ENCODE measurements around the gene CD44. TPM values are rescaled to one million over a fixed set of nuclear protein-coding genes. Genes with fewer than 3 reads are reported as not detected.
A peak's percentile ranks its signal among the peaks of the same experiment; 100 is the strongest.

The CD44 gene
- total and polyA plus RNA-seq, 4 experiments from 2014 or later: 390 to 809 (median 681) TPM

- Mint-ChIP-seq H3K4me1 (peaks cover 33 to 58% (median 44%) of the 10 kb centered on the region in 4 donors), H3K27ac (peak overlapping the region; percentile 61 to 99 (median 98)), H3K27me3 (no peaks in the 10 kb centered on the region), H3K9me3 (peaks cover 0 to 16% (median 10%) of the 10 kb centered on the region in 8 donors), H3K4me3 (peak overlapping the region in 3 of 8 donors; percentile 8 to 38 (median 20)), H3K36me3 (peaks cover 0 to 2% of the 10 kb centered on the region in 2 donors)
- POLR2A ChIA-PET (ENCODE audit: partially characterized antibody): interaction anchor here (0.8 kb wide), 1 partner anchor 9 kb away, joined by 3 read pairs; no protein-coding TSS in a partner anchor
- Histone ChIP-seq H3K9me3 (ENCODE audit: control insufficient read depth in 1 of 2, low read length in 2 of 2) (no peaks in the 10 kb centered on the region), H3K4me1 (ENCODE audit: insufficient read depth, low read length) (peaks cover 53% of the 10 kb centered on the region), H3K4me3 (ENCODE audit: low read length in 2 of 2) (no peak overlapping the region), H3K36me3 (ENCODE audit: insufficient read depth, low read length) (no peaks in the 10 kb centered on the region), H3K27ac (ENCODE audit: low read depth, low read length) (peak overlapping the region; percentile 47), H3K27me3 (ENCODE audit: insufficient read depth, low read length) (no peaks in the 10 kb centered on the region)
- no peak for DNase-seq
- CTCF ChIA-PET (ENCODE audit: partially characterized antibody): interaction anchor here (1.1 kb wide), 2 partner anchors 8 to 57 kb away, joined by 3 read pairs; no protein-coding TSS in a partner anchor
- intact Hi-C loops (cut with micrococcal nuclease): no loop called here
These were observed 109.8 kb downstream of the CD44 start for GRCh38 chr11:35248558-35249323.

GRCh38 chr11:35250192-35250591 lies 111.2 kb downstream of the CD44 start:
- Mint-ChIP-seq H3K9me3 (peaks cover 0 to 16% (median 10%) of the 10 kb centered on the region in 8 donors), H3K36me3 (peaks cover 0 to 2% of the 10 kb centered on the region in 2 donors), H3K4me1 (peaks cover 26 to 45% (median 34%) of the 10 kb centered on the region in 4 donors), H3K4me3 (no peak overlapping the region), H3K27me3 (no peaks in the 10 kb centered on the region), H3K27ac (peak overlapping the region in 3 of 7 donors; percentile 52 to 73 (median 70))
- Histone ChIP-seq H3K4me3 (ENCODE audit: low read length in 2 of 2) (no peak overlapping the region), H3K36me3 (ENCODE audit: insufficient read depth, low read length) (no peaks in the 10 kb centered on the region), H3K9me3 (ENCODE audit: control insufficient read depth in 1 of 2, low read length in 2 of 2) (no peaks in the 10 kb centered on the region), H3K27ac (ENCODE audit: low read depth, low read length) (no peak overlapping the region), H3K27me3 (ENCODE audit: insufficient read depth, low read length) (no peaks in the 10 kb centered on the region), H3K4me1 (ENCODE audit: insufficient read depth, low read length) (peaks cover 38% of the 10 kb centered on the region)
- CTCF ChIA-PET (ENCODE audit: partially characterized antibody): interaction anchor here (1.2 kb wide), 1 partner anchor 55 kb away, joined by 4 read pairs; no protein-coding TSS in a partner anchor
- DNase-seq: no peak
- intact Hi-C loops (cut with micrococcal nuclease): no loop called here
- POLR2A ChIA-PET (ENCODE audit: partially characterized antibody): interaction anchor here (1.1 kb wide), 1 partner anchor 8 kb away, joined by 4 read pairs; no protein-coding TSS in a partner anchor

GRCh38 chr11:35250621-35251020 lies 111.7 kb downstream of the CD44 start:
- CTCF ChIA-PET (ENCODE audit: partially characterized antibody): interaction anchor here (1.2 kb wide), 1 partner anchor 55 kb away, joined by 4 read pairs; no protein-coding TSS in a partner anchor
- Histone ChIP-seq H3K36me3 (ENCODE audit: insufficient read depth, low read length) (no peaks in the 10 kb centered on the region), H3K4me1 (ENCODE audit: insufficient read depth, low read length) (peaks cover 36% of the 10 kb centered on the region), H3K27ac (ENCODE audit: low read depth, low read length) (no peak overlapping the region), H3K4me3 (ENCODE audit: low read length in 2 of 2) (no peak overlapping the region), H3K9me3 (ENCODE audit: control insufficient read depth in 1 of 2, low read length in 2 of 2) (no peaks in the 10 kb centered on the region), H3K27me3 (ENCODE audit: insufficient read depth, low read length) (no peaks in the 10 kb centered on the region)
- intact Hi-C loops (cut with micrococcal nuclease): no loop called here
- peaks cover 0 to 16% (median 10%) of the 10 kb centered on the region in 8 donors for H3K9me3 Mint-ChIP-seq
- no peak overlapping the region for H3K4me3 Mint-ChIP-seq
- peak overlapping the region in 3 of 7 donors; percentile 52 to 73 (median 70) for H3K27ac Mint-ChIP-seq
- DNase-seq: no peak
- POLR2A ChIA-PET (ENCODE audit: partially characterized antibody): interaction anchor here (1.0 to 1.1 kb wide), 2 partner anchors 9 to 10 kb away, joined by 3 to 4 read pairs; no protein-coding TSS in a partner anchor
- H3K27me3 Mint-ChIP-seq: no peaks in the 10 kb centered on the region
- H3K4me1 Mint-ChIP-seq: peaks cover 23 to 45% (median 32%) of the 10 kb centered on the region in 4 donors
- H3K36me3 Mint-ChIP-seq: peaks cover 0 to 2% of the 10 kb centered on the region in 2 donors

GRCh38 chr11:35253237-35253636 lies 114.3 kb downstream of the CD44 start:
- ChIA-PET CTCF (ENCODE audit: partially characterized antibody) (interaction anchor here (1.0 kb wide), 1 partner anchor 52 kb away, joined by 3 read pairs; no protein-coding TSS in a partner anchor), POLR2A (ENCODE audit: partially characterized antibody) (interaction anchor here (1.0 kb wide), 1 partner anchor 20 kb away, joined by 3 read pairs; no protein-coding TSS in a partner anchor)
- Mint-ChIP-seq H3K27ac (peak overlapping the region in 1 of 7 donors; percentile 22), H3K36me3 (no peaks in the 10 kb centered on the region), H3K4me3 (no peak overlapping the region), H3K27me3 (no peaks in the 10 kb centered on the region), H3K9me3 (peaks cover 0 to 10% (median 8%) of the 10 kb centered on the region in 8 donors), H3K4me1 (peaks cover 20 to 44% (median 29%) of the 10 kb centered on the region in 4 donors)
- Histone ChIP-seq H3K36me3 (ENCODE audit: insufficient read depth, low read length) (no peaks in the 10 kb centered on the region), H3K4me3 (ENCODE audit: low read length in 2 of 2) (no peak overlapping the region), H3K4me1 (ENCODE audit: insufficient read depth, low read length) (peaks cover 36% of the 10 kb centered on the region), H3K27me3 (ENCODE audit: insufficient read depth, low read length) (no peaks in the 10 kb centered on the region), H3K27ac (ENCODE audit: low read depth, low read length) (no peak overlapping the region), H3K9me3 (ENCODE audit: control insufficient read depth in 1 of 2, low read length in 2 of 2) (no peaks in the 10 kb centered on the region)
- intact Hi-C loops (cut with micrococcal nuclease): no loop called here
- no peak for DNase-seq

- Mint-ChIP-seq H3K27ac (no peak overlapping the region), H3K9me3 (no peaks in the 10 kb centered on the region), H3K4me1 (peaks cover 21 to 39% (median 24%) of the 10 kb centered on the region in 4 donors), H3K4me3 (peak overlapping the region in 1 of 8 donors; percentile 26), H3K27me3 (no peaks in the 10 kb centered on the region), H3K36me3 (no peaks in the 10 kb centered on the region)
- no peak overlapping the region for H3K27ac ChIP-seq (ENCODE audit: low read depth, low read length)
- H3K9me3 ChIP-seq (ENCODE audit: control insufficient read depth in 1 of 2, low read length in 2 of 2): no peaks in the 10 kb centered on the region
- ChIA-PET POLR2A (ENCODE audit: partially characterized antibody) (interaction anchor here (1.1 to 3.5 kb wide), 3 partner anchors 9 to 19 kb away, joined by 4 to 29 read pairs (median 4); no protein-coding TSS in a partner anchor), CTCF (ENCODE audit: partially characterized antibody) (interaction anchor here (0.7 to 4.2 kb wide), 5 partner anchors 15 to 136 kb away, joined by 3 to 25 read pairs (median 3); no protein-coding TSS in a partner anchor)
- no peak overlapping the region for H3K4me3 ChIP-seq (ENCODE audit: low read length in 2 of 2)
- intact Hi-C loops (cut with micrococcal nuclease): no loop called here
- peaks cover 26% of the 10 kb centered on the region for H3K4me1 ChIP-seq (ENCODE audit: insufficient read depth, low read length)
- no peaks in the 10 kb centered on the region for H3K27me3 ChIP-seq (ENCODE audit: insufficient read depth, low read length)
- DNase-seq: no peak
- H3K36me3 ChIP-seq (ENCODE audit: insufficient read depth, low read length): no peaks in the 10 kb centered on the region
These were observed 116.5 kb downstream of the CD44 start for GRCh38 chr11:35255514-35255913.

GRCh38 chr11:35256296-35256695 lies 117.3 kb downstream of the CD44 start:
- ChIA-PET CTCF (ENCODE audit: partially characterized antibody) (interaction anchor here (0.7 to 4.2 kb wide), 7 partner anchors 16 to 341 kb away, joined by 3 to 25 read pairs (median 3); no protein-coding TSS in a partner anchor), POLR2A (ENCODE audit: partially characterized antibody) (interaction anchor here (1.1 to 3.5 kb wide), 7 partner anchors 10 to 340 kb away, joined by 3 to 29 read pairs (median 4); partner anchors contain the start of genes APIP and PDHX)
- DNase-seq: no peak
- Histone ChIP-seq H3K27me3 (ENCODE audit: insufficient read depth, low read length) (no peaks in the 10 kb centered on the region), H3K36me3 (ENCODE audit: insufficient read depth, low read length) (no peaks in the 10 kb centered on the region), H3K27ac (ENCODE audit: low read depth, low read length) (no peak overlapping the region), H3K4me3 (ENCODE audit: low read length in 2 of 2) (no peak overlapping the region), H3K9me3 (ENCODE audit: control insufficient read depth in 1 of 2, low read length in 2 of 2) (no peaks in the 10 kb centered on the region), H3K4me1 (ENCODE audit: insufficient read depth, low read length) (peaks cover 26% of the 10 kb centered on the region)
- Mint-ChIP-seq H3K4me1 (peaks cover 21 to 39% (median 24%) of the 10 kb centered on the region in 4 donors), H3K27me3 (peaks cover 0 to 1% of the 10 kb centered on the region in 2 donors), H3K9me3 (no peaks in the 10 kb centered on the region), H3K27ac (peak overlapping the region in 5 of 7 donors; percentile 43 to 83 (median 70)), H3K4me3 (peak overlapping the region in 2 of 8 donors; percentile 8 to 16), H3K36me3 (no peaks in the 10 kb centered on the region)
- intact Hi-C loops (cut with micrococcal nuclease): loop anchor here (2.0 kb wide), 1 partner anchor 17 kb away; no protein-coding TSS in a partner anchor

All from CD4-positive, alpha-beta memory T cell (primary cell).